Measurements from ENCODE around the gene CBARP. TPM values are rescaled to one million over a fixed set of nuclear protein-coding genes. Genes with fewer than 3 reads are reported as not detected.
A peak's percentile ranks its signal among the peaks of the same experiment; 100 is the strongest.

The CBARP gene
- total and polyA plus RNA-seq, 2 of the 13 experiments (the other 11 are each of a cell fraction or from before 2014, with no cell fraction given), result 1.2 to 1.4 TPM

- TF ChIP-seq TSC22D2 (CRISPR knock-in tag; IDR thresholded peaks at IDR 0.05; ENCODE audit: borderline replicate concordance) (no peak), MBNL3 (CRISPR knock-in tag; conservative IDR thresholded peaks at IDR 0.05) (no peak), ELF3 (CRISPR knock-in tag; IDR thresholded peaks at IDR 0.05) (no peak), ZNF782 (CRISPR knock-in tag; IDR thresholded peaks at IDR 0.05; ENCODE audit: borderline replicate concordance) (no peak), HMG20A (CRISPR knock-in tag; IDR thresholded peaks at IDR 0.05; ENCODE audit: borderline replicate concordance) (no peak), NCOA2 (CRISPR knock-in tag; IDR thresholded peaks at IDR 0.05) (peak; percentile 63), NFIB (CRISPR knock-in tag; IDR thresholded peaks at IDR 0.05; ENCODE audit: borderline replicate concordance) (no peak), ZNF367 (CRISPR knock-in tag; IDR thresholded peaks at IDR 0.05; ENCODE audit: borderline replicate concordance) (no peak), ZNF761 (CRISPR knock-in tag; conservative IDR thresholded peaks at IDR 0.05) (no peak), MYNN (CRISPR knock-in tag; IDR thresholded peaks at IDR 0.05; ENCODE audit: low read depth) (no peak), MAFK (conservative IDR thresholded peaks at IDR 0.05 in 1 of 2, IDR thresholded peaks at IDR 0.05 in 1 of 2; ENCODE audit: low read length in 2 of 2) (no peak), AKNA (CRISPR knock-in tag; IDR thresholded peaks at IDR 0.05; ENCODE audit: borderline replicate concordance) (no peak), HNRNPL (IDR thresholded peaks at IDR 0.05; ENCODE audit: low read depth, low read length) (peak; percentile 86; the same call in 1 of the 2 replicates), HMGXB3 (CRISPR knock-in tag; IDR thresholded peaks at IDR 0.05; ENCODE audit: borderline replicate concordance) (no peak), SNAI1 (CRISPR knock-in tag; IDR thresholded peaks at IDR 0.05; ENCODE audit: borderline replicate concordance) (no peak), ZNF350 (CRISPR knock-in tag; IDR thresholded peaks at IDR 0.05; ENCODE audit: borderline replicate concordance, low read depth) (no peak), BCL6 (CRISPR knock-in tag; IDR thresholded peaks at IDR 0.05) (peak; percentile 72), ZNF10 (CRISPR knock-in tag; IDR thresholded peaks at IDR 0.05; ENCODE audit: borderline replicate concordance, low read depth) (no peak), CEBPG (CRISPR knock-in tag; IDR thresholded peaks at IDR 0.05) (no peak), ZNF839 (CRISPR knock-in tag; IDR thresholded peaks at IDR 0.05; ENCODE audit: borderline replicate concordance) (no peak)
- TF ChIP-seq, protein P1, sequence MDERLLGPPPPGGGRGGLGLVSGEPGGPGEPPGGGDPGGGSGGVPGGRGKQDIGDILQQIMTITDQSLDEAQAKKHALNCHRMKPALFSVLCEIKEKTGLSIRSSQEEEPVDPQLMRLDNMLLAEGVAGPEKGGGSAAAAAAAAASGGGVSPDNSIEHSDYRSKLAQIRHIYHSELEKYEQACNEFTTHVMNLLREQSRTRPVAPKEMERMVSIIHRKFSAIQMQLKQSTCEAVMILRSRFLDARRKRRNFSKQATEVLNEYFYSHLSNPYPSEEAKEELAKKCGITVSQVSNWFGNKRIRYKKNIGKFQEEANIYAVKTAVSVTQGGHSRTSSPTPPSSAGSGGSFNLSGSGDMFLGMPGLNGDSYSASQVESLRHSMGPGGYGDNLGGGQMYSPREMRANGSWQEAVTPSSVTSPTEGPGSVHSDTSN (CRISPR knock-in tag; IDR thresholded peaks at IDR 0.05), result no peak
Observed at GRCh38 chr19:1254530-1255185, 16.9 kb upstream of the CBARP start (continued).
